ENCODE measurements around the gene ALDH1L1. TPM values are rescaled to one million over a fixed set of nuclear protein-coding genes. Genes with fewer than 3 reads are reported as not detected.

ALDH1L1 gene
- total RNA-seq, 4 donors from 2014 or later: 125 to 176 (median 150) TPM

DNA sequence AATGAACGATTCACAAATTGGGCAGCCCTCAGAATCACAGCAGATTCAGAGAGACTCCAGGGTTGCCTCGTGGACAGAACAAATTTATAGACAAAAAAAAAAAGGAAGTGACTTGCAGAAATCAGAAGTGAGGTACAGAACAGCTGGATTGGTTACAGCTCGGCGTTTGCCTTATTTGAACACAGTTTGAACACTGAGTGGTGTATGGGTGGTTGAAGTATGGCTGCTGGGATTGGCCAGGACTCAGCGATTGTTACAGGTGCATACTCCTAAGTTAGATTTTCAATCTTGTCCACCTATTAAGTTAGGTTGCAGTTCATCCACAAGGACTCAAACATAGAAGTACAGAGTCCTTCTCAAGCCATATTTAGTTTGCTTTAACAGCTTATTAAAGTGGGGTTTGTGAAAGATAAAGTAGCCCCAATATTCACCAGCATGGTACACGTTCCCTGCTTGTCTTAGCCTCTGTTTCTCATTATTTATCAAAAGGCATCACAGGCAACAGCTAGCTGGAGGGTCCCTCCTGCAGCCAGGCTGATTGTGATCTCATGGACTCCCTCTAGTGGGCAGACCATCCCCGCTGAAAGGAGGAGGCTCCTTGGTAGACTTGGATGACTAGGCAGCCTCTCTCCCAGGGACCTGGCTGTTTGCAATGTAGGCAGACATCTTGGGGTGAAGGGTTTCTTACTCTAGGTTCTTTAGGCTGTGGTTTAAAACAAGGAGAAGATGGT, 17.6 kb upstream of the ALDH1L1 start:
- ATAC-seq (ENCODE audit: low FRiP score) (peak; percentile 98), DNase-seq (ENCODE audit: low spot score) (peak; percentile 61)
- TF ChIP-seq, protein P1, sequence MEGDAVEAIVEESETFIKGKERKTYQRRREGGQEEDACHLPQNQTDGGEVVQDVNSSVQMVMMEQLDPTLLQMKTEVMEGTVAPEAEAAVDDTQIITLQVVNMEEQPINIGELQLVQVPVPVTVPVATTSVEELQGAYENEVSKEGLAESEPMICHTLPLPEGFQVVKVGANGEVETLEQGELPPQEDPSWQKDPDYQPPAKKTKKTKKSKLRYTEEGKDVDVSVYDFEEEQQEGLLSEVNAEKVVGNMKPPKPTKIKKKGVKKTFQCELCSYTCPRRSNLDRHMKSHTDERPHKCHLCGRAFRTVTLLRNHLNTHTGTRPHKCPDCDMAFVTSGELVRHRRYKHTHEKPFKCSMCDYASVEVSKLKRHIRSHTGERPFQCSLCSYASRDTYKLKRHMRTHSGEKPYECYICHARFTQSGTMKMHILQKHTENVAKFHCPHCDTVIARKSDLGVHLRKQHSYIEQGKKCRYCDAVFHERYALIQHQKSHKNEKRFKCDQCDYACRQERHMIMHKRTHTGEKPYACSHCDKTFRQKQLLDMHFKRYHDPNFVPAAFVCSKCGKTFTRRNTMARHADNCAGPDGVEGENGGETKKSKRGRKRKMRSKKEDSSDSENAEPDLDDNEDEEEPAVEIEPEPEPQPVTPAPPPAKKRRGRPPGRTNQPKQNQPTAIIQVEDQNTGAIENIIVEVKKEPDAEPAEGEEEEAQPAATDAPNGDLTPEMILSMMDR (IDR thresholded peaks at IDR 0.05): peak in 1 of 3 donors; percentile 51

DNA sequence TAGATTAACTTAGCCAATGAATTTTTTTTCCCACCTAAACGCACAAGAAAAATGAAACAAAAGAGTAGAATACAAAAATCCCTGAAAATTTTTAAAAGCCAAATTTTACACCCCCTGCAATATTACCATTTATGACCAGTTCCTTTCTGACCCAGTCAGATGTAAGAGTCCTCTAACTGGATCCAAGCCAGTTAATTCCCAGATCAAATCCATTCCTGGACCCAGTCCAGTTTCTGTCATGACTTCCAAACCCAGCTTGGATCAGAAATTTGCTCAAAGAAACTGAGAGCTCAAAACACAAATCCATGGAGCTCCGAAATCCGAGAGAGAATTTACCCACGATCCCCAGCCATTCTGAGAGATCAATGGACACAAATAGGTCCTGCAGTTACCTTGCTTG, 17.0 kb upstream of the ALDH1L1 start:
- TF ChIP-seq, protein P1 (IDR thresholded peaks at IDR 0.05): no peak
- DNase-seq (ENCODE audit: low spot score) (no peak), ATAC-seq (ENCODE audit: low FRiP score) (no peak)

DNA sequence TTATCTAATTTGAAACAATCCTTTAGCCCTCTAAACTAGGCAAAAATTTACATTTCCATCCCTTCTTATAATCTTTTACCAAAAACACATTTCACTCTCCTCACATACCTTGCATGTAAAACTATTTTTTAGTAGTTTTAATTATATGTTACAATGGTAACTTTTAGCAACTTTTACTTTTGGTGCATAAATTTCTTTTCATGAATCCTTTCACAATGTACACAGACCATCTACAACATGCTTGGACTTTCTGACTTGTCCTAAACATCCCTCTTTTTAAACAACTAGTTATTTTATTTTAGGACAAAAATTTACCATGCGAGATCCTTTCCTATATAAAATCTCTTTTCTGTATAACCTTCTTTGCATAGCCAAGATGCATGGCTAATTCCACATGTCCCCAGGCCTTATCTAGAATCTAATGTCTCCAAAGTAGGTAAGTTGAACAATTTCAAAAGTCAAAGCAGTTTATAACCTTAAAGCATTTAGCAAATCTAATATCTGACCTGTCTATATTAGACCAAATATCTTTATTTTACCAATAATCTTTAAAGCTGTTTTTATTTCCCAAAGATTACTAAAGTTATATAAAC, 14.4 kb upstream of the ALDH1L1 start:
- TF ChIP-seq, protein P1 (IDR thresholded peaks at IDR 0.05): no peak
- ATAC-seq (ENCODE audit: low FRiP score) (no peak), DNase-seq (ENCODE audit: low spot score) (no peak)

DNA sequence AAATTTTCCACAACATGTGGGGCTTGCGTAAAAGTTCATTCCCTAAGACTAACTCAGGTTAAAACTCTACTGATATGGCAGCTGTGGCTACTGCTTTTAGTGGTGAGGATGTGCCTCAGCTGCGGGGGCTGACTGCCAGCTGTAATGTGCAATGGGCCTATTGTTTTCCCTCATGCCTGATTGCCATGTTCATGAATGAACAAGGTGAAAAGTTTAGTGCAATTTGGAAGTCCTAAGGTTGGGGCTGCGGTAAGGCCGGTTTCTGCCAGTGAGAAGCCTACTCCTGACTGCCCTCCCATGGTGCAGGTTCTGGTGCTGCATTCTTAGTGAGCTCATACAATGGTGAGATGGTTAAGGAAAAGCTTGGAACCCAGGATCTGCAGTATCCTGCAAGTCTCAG, 10.9 kb upstream of the ALDH1L1 start:
- TF ChIP-seq, protein P1 (IDR thresholded peaks at IDR 0.05): no peak
- DNase-seq (ENCODE audit: low spot score) (no peak), ATAC-seq (ENCODE audit: low FRiP score) (no peak)

DNA sequence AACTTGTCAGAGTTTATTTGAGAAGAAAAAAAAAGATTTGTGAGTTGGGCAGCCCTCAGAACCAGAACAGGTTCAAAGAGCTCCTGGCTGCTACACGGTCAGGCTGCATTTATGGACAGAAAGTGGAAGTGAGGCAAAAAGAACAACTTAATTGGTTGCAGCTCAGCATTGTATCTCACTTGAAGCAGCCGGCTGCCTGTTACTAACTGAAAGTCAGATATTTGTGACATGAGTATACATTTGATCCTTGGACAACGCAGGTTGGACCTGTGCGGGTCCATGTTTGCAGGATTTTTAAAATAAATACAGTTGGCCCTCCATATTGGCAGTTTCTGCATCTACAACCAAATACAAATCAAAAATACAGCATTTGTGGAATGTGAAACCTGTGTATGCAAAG, 7.5 kb upstream of the ALDH1L1 start:
- ATAC-seq (ENCODE audit: low FRiP score): no peak
- TF ChIP-seq, protein P1 (IDR thresholded peaks at IDR 0.05): no peak
- no peak for DNase-seq (ENCODE audit: low spot score)

DNA sequence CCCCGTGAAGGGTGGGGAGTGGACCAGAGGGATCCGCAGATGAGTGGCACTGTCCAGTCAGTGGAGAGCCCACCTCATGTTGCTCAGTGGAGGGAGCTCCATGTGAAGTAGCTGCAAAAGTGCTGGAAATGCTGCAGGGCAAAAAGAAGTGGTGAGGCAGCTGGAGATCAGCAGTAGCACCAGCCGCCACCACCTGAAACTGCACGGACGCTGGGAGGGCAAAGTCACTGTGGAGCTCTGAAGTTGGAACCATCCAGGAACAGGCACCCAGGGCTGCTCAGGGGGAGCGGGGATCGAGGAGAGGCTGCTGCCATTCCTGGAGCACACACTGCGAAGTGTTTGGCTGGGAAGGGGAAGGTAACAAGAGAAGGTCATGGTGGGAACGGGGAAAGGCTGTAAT, 6.4 kb upstream of the ALDH1L1 start:
- no peak for ATAC-seq (ENCODE audit: low FRiP score)
- TF ChIP-seq, protein P1 (IDR thresholded peaks at IDR 0.05): no peak
- no peak for DNase-seq (ENCODE audit: low spot score)

DNA sequence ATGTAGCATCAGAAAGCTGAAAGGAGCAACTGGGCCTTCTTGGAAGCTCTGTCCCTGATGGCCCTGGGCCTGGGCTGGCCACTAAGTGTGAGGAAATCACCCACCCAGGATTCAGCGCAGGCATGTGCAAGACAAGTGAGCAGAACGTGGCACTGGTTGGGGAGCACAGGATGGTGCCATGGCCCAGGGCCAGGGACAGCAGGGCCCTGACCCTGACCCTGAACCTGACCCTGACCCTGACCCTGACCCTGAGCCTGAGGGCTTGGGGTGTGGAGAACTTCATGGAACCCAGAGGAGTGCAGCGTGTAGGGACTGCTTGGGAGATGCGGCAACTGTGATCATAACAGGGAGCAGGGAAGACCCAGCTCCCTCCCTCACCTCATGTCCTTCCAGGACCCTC, 5.9 kb upstream of the ALDH1L1 start:
- ATAC-seq (ENCODE audit: low FRiP score) (no peak), DNase-seq (ENCODE audit: low spot score) (no peak)
- TF ChIP-seq, protein P1 (IDR thresholded peaks at IDR 0.05): no peak
